ENCODE results near the gene HOXA3.

DNA sequence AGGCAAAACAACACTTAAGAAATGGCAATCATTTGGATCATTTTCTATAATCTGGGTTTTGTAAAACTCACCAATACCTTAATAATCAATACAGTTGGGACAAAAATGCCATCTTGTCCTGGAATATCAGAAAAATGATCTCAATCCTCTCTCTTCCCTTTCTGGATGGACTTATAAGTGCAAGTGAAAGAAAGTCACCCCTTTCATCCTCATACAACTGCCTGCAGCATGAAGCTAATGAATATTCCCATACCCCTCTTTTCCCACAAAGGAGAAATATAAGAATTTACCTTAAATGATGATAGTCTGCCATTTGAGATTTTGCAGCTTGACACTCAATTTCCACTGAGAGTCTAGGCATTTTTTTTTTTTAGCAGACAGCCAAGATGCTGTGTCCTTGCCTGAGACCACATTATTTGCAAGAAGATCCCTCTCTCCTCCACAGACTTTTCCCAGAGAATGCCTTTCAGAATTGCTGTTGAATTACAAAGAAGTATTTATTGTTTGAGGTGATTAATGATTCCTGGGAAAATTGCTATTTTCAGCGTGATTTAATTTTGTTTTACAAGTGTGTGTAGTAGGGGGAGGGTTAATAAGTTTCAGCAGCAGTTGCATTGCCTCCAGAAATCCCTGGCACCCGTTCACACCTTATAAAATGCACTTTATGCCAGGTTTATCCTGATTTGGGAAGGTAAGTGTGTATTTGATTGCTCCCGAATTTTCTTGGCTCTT, 25.6 kb downstream of the HOXA3 start:
- TF ChIP-seq, protein P1, sequence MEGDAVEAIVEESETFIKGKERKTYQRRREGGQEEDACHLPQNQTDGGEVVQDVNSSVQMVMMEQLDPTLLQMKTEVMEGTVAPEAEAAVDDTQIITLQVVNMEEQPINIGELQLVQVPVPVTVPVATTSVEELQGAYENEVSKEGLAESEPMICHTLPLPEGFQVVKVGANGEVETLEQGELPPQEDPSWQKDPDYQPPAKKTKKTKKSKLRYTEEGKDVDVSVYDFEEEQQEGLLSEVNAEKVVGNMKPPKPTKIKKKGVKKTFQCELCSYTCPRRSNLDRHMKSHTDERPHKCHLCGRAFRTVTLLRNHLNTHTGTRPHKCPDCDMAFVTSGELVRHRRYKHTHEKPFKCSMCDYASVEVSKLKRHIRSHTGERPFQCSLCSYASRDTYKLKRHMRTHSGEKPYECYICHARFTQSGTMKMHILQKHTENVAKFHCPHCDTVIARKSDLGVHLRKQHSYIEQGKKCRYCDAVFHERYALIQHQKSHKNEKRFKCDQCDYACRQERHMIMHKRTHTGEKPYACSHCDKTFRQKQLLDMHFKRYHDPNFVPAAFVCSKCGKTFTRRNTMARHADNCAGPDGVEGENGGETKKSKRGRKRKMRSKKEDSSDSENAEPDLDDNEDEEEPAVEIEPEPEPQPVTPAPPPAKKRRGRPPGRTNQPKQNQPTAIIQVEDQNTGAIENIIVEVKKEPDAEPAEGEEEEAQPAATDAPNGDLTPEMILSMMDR (IDR thresholded peaks at IDR 0.05; ENCODE audit: low read depth, low read length, poor library complexity, severe bottlenecking) = no peak
- no peak for TF ChIP-seq EZH2phosphoT487 (IDR thresholded peaks at IDR 0.05; ENCODE audit: borderline replicate concordance, low read length)

All from DOHH2 (cell line).